Articular chondrocyte of knee joint (primary cell): ENCODE results near the gene TRIM46. TPM values are rescaled to one million over a fixed set of nuclear protein-coding genes. Genes with fewer than 3 reads are reported as not detected.

ENCODE experiments used
- small RNA-seq: library from RNA; depleted of rRNA; stranded (forward); fragments of <200 nt; gene quantifications from one replicate; pipeline ENCODE3, GENCODE V24; 2012
- total RNA-seq: library from RNA; depleted of rRNA; stranded (reverse); fragments of >200 nt; gene quantifications from 2 replicates; pipeline ENCODE4 v1.2.3, GENCODE V29; 2012

The TRIM46 gene, protein sequence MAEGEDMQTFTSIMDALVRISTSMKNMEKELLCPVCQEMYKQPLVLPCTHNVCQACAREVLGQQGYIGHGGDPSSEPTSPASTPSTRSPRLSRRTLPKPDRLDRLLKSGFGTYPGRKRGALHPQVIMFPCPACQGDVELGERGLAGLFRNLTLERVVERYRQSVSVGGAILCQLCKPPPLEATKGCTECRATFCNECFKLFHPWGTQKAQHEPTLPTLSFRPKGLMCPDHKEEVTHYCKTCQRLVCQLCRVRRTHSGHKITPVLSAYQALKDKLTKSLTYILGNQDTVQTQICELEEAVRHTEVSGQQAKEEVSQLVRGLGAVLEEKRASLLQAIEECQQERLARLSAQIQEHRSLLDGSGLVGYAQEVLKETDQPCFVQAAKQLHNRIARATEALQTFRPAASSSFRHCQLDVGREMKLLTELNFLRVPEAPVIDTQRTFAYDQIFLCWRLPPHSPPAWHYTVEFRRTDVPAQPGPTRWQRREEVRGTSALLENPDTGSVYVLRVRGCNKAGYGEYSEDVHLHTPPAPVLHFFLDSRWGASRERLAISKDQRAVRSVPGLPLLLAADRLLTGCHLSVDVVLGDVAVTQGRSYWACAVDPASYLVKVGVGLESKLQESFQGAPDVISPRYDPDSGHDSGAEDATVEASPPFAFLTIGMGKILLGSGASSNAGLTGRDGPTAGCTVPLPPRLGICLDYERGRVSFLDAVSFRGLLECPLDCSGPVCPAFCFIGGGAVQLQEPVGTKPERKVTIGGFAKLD
- 2.0 and 3.5 TPM in 2 replicates for total RNA-seq

DNA sequence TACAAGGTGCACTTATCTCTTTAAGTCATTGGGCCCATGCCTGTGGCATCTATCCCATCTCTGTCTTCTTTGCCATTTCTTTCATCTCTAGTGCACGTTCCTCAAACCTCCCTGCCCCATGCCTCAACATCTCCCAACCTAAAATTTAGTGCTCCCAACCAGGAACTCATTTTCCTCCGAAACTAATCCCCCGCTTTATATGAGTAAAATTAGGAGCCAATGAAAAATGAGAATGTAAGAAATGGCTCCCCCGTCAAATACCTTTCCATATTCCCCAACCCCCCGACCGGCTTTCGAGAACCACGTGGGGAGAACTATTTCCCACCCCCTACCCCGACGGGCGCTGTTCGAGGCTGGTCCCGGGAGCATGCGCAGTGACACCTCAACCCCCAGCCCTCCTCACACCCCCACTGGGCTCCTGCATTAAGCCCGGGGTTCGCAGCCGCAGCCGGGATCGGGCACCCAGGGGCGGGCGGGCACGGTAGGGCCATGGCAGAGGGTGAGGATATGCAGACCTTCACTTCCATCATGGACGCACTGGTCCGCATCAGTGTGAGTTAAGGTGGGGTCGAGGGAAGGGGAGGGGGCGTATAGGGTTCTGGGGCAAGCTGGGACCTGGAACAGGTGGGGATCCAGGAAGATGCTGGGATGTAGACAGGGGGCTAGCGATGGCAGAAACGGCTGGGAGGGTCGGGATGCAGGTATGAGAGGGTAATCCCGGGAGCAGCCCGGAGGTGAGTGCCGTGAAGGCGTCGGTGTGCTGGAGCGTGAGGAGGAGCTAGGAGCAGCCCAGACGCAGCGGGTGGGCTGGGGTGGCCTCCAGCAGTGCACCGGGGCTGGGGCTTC lies at the start of gene TRIM46:
Gene TRIM46, plus strand, starts transcription at position 372 of the 846 bp plus-strand sequence. Its CDS starts 118 bp downstream, at position 490.

GRCh38 chr1:155127105-155127966 lies 46.3 kb upstream of the TRIM46 start, which contains the start of gene EFNA1:
TSS of gene EFNA1 (plus strand) at chr1:155127876. CDS start at chr1:155127978, 102 bp downstream.

GRCh38 chr1:155135415-155136028 lies 38.1 kb upstream of the TRIM46 start, which contains the start of gene SLC50A1:
TSS of gene SLC50A1 (plus strand) at chr1:155135852. CDS start at chr1:155135912, 60 bp downstream.

GRCh38 chr1:155139895-155140629 lies 33.6 kb upstream of the TRIM46 start, which contains the start of gene DPM3:
TSS of gene DPM3 (minus strand) at chr1:155140531. CDS start at chr1:155140240, 291 bp downstream.

DNA sequence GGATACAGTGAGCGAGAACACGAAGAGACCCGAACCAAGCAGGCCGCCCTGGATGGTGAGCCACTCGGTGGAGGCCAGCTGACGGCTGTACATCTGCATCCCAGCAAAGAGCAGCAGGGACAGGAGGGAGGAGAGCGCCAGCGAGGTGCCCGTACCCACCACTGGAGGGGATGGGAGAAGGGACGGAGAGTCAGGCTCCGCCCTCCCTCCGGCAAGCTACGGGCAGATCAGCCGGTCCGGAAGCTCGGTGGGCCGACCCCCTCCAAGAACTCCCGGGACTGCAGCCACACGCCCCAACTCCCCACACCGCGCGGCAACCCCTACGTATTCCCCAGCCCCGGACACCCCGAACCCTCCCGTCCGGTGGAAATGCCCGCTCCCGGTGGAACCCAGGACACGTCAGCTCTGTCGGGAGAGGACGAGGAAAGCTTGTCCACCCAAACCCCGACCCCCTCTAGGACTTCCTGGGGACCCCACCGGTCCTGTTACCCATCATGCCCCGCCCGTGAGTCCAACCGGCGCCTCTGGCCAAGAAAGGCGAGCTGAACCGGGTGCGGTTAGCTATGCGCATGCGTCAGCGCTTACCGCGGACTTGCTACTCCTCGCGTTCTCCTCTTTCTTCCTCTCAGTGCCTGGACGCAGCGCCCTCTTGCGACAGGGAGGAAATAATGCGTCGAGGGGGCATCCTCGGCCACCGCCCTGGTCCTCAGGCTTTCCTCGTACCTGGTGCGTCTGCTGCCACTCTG lies 744 bp upstream of the TRIM46 start, which contains the start of gene KRTCAP2:
Gene KRTCAP2, minus strand, starts transcription at position 573 of the 746 bp plus-strand sequence. Its CDS starts 80 bp downstream, at position 493.

GRCh38 chr1:155207806-155208540 lies 34.3 kb downstream of the TRIM46 start, which contains the start of gene THBS3:
TSS of gene THBS3 (minus strand) at chr1:155207897. CDS start at chr1:155207876, 21 bp downstream.

DNA sequence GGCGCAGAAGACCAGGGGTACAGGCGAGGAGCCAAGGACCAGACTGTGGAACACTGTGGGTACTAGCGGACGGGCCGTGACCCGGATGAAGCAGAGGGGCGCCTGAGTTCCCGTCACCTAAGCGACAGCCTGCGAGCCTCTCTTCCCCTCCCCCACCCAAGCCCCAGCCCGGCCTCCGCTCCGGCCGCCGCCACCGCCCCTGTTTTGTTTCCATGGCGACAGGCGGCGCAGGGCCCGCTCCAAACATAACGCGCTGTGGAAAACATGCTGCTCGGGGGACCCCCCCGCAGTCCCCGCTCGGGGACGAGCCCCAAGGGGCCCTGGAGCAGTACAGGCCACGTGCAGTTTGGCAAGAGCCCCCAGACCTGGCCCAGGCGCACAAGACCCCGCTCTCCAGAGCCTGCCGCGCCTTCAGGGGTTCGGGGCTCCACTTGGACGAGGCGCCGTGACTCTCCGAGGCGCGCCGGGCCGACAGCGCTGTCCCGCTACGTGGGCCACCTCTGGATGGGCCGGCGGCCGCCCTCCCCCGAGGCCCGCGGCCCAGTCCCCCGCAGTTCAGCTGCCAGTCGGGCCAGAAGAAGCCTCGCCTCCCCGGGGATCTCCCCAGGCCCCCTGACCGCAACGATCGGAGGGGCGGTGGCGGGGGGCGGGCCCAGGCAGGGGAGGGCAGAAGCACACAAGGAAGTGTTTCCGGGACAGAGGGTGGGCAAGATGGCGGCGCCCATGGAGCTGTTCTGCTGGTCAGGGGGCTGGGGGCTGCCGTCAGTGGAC lies 35.1 kb downstream of the TRIM46 start, which contains the start of gene MTX1:
Gene MTX1, plus strand, starts transcription at position 155 of the 771 bp plus-strand sequence. Its CDS starts 110 bp downstream, at position 265.

Small RNA genes lying within 50 kb of the gene (small RNA-seq; reads per million reads assigned to genes)
- gene HMGN2P18, result not detected

Other genes starting within 250 kb of the TRIM46 start
- 8.4 and 9.5 TPM in 2 replicates for gene PMVK, start 237.1 kb upstream of the TRIM46 start, total RNA-seq
- 35.8 and 36.8 TPM in 2 replicates for gene PBXIP1, start 217.8 kb upstream of the TRIM46 start, total RNA-seq
- gene PYGO2, start 212.1 kb upstream of the TRIM46 start, total RNA-seq, result 11.6 and 13.8 TPM in 2 replicates
- gene SHC1, start 203.1 kb upstream of the TRIM46 start, total RNA-seq, result 211 and 219 TPM in 2 replicates
- gene CKS1B, start 199.2 kb upstream of the TRIM46 start, total RNA-seq, result 31.5 and 40.9 TPM in 2 replicates
- 13.1 and 13.6 TPM in 2 replicates for gene FLAD1, start 190.5 kb upstream of the TRIM46 start, total RNA-seq
- not detected in 2 replicates for gene LENEP, start 180.3 kb upstream of the TRIM46 start, total RNA-seq
- gene ZBTB7B, start 171.0 kb upstream of the TRIM46 start, total RNA-seq, result 14.4 and 20.6 TPM in 2 replicates
- 0.11 TPM in 1 of 2 replicates, not detected in the other for gene DCST2, start 140.1 kb upstream of the TRIM46 start, total RNA-seq
- not detected in 2 replicates for gene DCST1, start 140.0 kb upstream of the TRIM46 start, total RNA-seq
- gene ADAM15, start 122.5 kb upstream of the TRIM46 start, total RNA-seq, result 82.4 and 87.7 TPM in 2 replicates
- gene EFNA4, start 110.1 kb upstream of the TRIM46 start, total RNA-seq, result 3.0 and 3.7 TPM in 2 replicates
- 0.65 and 1.6 TPM in 2 replicates for gene EFNA3, start 95.0 kb upstream of the TRIM46 start, total RNA-seq
- 1.9 and 5.2 TPM in 2 replicates for gene EFNA1, start 46.0 kb upstream of the TRIM46 start, total RNA-seq
- 37.9 and 46.4 TPM in 2 replicates for gene SLC50A1, start 38.0 kb upstream of the TRIM46 start, total RNA-seq
- gene DPM3, start 33.3 kb upstream of the TRIM46 start, total RNA-seq, result 19.2 and 39.6 TPM in 2 replicates
- 96.1 and 111 TPM in 2 replicates for gene KRTCAP2, start 545 bp upstream of the TRIM46 start, total RNA-seq
- gene THBS3, start 34.0 kb downstream of the TRIM46 start, total RNA-seq, result 47.7 and 72.1 TPM in 2 replicates
- gene MTX1, start 34.8 kb downstream of the TRIM46 start, total RNA-seq, result 33.8 and 37.4 TPM in 2 replicates
- gene ENTREP3, start 81.6 kb downstream of the TRIM46 start, total RNA-seq, result 4.2 and 6.4 TPM in 2 replicates
- 33.8 and 43.6 TPM in 2 replicates for gene SCAMP3, start 88.5 kb downstream of the TRIM46 start, total RNA-seq
- 26.0 and 27.6 TPM in 2 replicates for gene CLK2, start 99.7 kb downstream of the TRIM46 start, total RNA-seq
- 0.78 and 1.1 TPM in 2 replicates for gene HCN3, start 103.6 kb downstream of the TRIM46 start, total RNA-seq
- 0.13 TPM in 1 of 2 replicates, not detected in the other for gene PKLR, start 127.6 kb downstream of the TRIM46 start, total RNA-seq
- gene FDPS, start 135.0 kb downstream of the TRIM46 start, total RNA-seq, result 93.6 and 110 TPM in 2 replicates
- gene RUSC1, start 147.0 kb downstream of the TRIM46 start, total RNA-seq, result 14.9 and 15.2 TPM in 2 replicates